HUES6 (cell line): ENCODE data around the gene GFPT1.
"Not testable (repeated sequence)": the region's sequence is repeated elsewhere in the genome, so short reads cannot be mapped to it uniquely, and the experiment has no call there.

Experiments
- H3K27ac ChIP-seq: 2 replicates; pipeline ENCODE4 v1.7.0; 2013; ENCODE audit warnings: low read depth, mild to moderate bottlenecking, low read length, inconsistent platforms
- H3K27me3 ChIP-seq: 2 replicates; pipeline ENCODE4 v1.6.1; 2013; ENCODE audit warnings: low read length; ENCODE audit not compliant: control insufficient read depth, insufficient read depth
- H3K36me3 ChIP-seq: 2 replicates; pipeline ENCODE4 v1.6.1; 2013; ENCODE audit warnings: low read length; ENCODE audit not compliant: control insufficient read depth, insufficient read depth
- H3K4me1 ChIP-seq: 2 replicates; pipeline ENCODE4 v1.6.1; 2013; ENCODE audit warnings: low read length; ENCODE audit not compliant: control insufficient read depth, insufficient read depth
- H3K4me3 ChIP-seq: 2 replicates; pipeline ENCODE4 v1.5.1; 2013; ENCODE audit warnings: low read depth, low read length
- H3K9ac ChIP-seq: one replicate; pipeline ENCODE4 v1.6.1; 2013; ENCODE audit warnings: mild to moderate bottlenecking, low read length
- H3K9me3 ChIP-seq: 2 replicates; pipeline ENCODE4 v1.6.1; 2013; ENCODE audit warnings: low read depth, low read length; ENCODE audit not compliant: control insufficient read depth, insufficient read depth

GFPT1 gene

DNA sequence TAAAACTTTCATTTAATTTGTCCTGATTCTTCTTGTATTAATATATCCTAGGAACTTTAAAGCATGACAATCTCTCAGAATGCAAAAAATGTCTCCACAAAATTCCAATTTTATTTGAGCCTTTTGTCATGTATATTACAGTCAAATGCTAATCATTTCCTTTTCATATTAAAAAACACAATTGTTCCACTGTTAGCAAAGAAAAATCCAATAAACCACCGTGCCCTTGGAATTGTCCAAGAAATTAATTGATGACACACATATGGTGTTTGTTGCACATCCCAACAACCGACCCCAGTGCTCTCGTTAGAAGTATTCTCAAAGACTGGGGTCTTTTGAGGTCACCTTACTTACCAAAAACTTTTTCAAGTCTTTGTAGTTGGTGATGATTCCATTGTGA lies 28.1 kb downstream of the GFPT1 start:
- Histone ChIP-seq H3K27me3 (no peaks in the 10 kb centered on the region), H3K4me1 (peaks cover 18% of the 10 kb centered on the region), H3K36me3 (peaks cover 88% of the 10 kb centered on the region), H3K9ac (no peak overlapping the region), H3K4me3 (0 out of 2 replicates have a peak overlapping the region, but pooled peaks have one; percentile 0), H3K27ac (peak overlapping the region; percentile 93), H3K9me3 (no peaks in the 10 kb centered on the region)

- Histone ChIP-seq H3K9ac (no peak overlapping the region), H3K27ac (no peak overlapping the region), H3K4me3 (no peak overlapping the region), H3K27me3 (no peaks in the 10 kb centered on the region), H3K36me3 (peaks cover 84% of the 10 kb centered on the region), H3K9me3 (no peaks in the 10 kb centered on the region), H3K4me1 (peaks cover 18% of the 10 kb centered on the region)
Observed at GRCh38 chr2:69356471-69356870, 30.6 kb downstream of the GFPT1 start.

DNA sequence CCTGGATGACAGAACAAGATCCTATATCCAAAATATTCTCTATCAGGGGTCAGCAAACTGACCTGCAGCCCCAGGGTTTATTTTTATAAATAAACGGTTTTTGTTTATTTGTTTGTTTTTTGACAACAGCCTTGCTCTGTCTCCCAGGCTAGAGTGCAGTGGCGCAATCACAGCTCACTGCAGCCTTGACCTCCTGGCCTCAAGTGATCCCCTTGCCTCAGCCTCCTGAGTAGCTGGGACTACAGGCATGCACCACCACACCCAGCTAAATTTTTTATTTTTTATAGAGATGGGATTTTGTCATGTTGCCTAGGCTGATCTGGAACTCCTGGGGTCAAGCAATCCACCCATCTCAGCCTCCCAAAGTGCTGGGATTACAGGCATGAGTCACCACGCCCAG lies 32.1 kb downstream of the GFPT1 start:
- H3K9me3 ChIP-seq, H3K27ac ChIP-seq, H3K9ac ChIP-seq, H3K27me3 ChIP-seq, H3K4me3 ChIP-seq: not testable (repeated sequence)
- H3K4me1 ChIP-seq, result peaks cover 18% of the 10 kb centered on the region
- peaks cover 86% of the 10 kb centered on the region for H3K36me3 ChIP-seq

DNA sequence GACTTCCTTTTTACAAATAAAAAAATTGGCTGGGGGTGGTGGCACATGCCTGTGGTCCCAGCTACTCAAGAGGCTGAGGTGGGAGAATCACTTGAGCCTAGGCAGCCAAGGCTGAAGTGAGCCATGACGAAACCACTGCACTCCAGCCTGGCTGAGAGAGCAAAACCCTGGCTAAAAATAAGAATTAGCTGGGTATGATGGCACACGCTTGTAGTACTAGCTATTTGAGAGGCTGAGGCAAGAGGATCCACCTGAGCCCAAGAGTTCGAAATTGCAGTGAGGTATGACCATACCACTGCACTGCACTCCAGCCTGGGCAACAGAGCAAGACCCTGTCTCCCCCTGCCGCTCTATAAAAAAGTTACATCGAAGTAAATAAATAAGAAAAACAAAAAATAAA lies 33.7 kb downstream of the GFPT1 start:
- peaks cover 86% of the 10 kb centered on the region for H3K36me3 ChIP-seq
- H3K4me3 ChIP-seq, result no peak overlapping the region
- H3K9me3 ChIP-seq, result no peaks in the 10 kb centered on the region
- no peak overlapping the region for H3K9ac ChIP-seq
- H3K4me1 ChIP-seq, result peaks cover 3% of the 10 kb centered on the region; the same call in 1 of the 2 replicates
- H3K27me3 ChIP-seq, result no peaks in the 10 kb centered on the region
- no peak overlapping the region for H3K27ac ChIP-seq

DNA sequence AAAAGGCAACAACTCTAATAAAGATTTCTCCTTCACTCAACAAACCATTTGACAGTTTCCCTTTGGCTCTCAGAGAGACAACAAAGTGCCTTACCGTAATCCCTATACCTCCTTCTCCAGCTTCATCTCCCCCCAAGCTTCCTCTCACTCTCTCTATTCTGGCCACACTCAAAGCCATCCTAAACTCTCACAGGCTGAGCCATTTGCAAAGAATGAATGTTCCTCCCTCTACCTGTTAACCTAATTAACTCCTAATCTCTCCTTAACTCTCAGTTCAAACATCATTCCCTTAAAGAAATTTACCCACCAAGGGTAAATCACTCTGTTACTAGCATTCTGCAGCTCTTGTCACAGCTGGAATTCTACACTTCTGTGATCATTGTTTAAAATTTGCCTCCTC lies 38.2 kb downstream of the GFPT1 start:
- Histone ChIP-seq H3K4me1 (no peaks in the 10 kb centered on the region), H3K36me3 (peaks cover 89% of the 10 kb centered on the region), H3K4me3 (no peak overlapping the region), H3K9ac (no peak overlapping the region), H3K27ac (no peak overlapping the region), H3K27me3 (no peaks in the 10 kb centered on the region), H3K9me3 (no peaks in the 10 kb centered on the region)

- H3K9ac ChIP-seq, result no peak overlapping the region
- no peaks in the 10 kb centered on the region for H3K27me3 ChIP-seq
- no peak overlapping the region for H3K4me3 ChIP-seq
- H3K9me3 ChIP-seq, result no peaks in the 10 kb centered on the region
- H3K4me1 ChIP-seq, result no peaks in the 10 kb centered on the region
- H3K27ac ChIP-seq, result no peak overlapping the region
- H3K36me3 ChIP-seq, result peaks cover 97% of the 10 kb centered on the region
Observed at GRCh38 chr2:69345434-69345833, 41.6 kb downstream of the GFPT1 start.

DNA sequence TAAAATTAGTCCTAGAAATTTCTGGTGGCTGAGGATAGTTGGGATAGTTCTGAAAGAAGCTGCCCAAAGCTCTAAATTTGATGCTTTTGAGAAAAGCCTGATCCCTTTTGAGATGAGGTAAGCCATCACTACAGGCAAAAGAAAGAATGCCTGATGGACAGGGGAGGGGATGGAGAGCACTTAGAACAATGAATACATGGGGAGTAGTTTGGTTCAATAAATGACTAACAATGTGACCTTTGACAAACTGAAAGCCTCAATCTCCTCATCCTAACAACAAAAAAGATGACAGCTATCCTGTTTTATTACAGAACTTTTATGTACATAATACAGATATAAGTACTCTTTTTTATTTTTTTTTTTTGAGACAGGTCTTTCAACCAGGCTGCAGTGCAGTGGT lies 42.7 kb downstream of the GFPT1 start:
- Histone ChIP-seq H3K9ac (no peak overlapping the region), H3K9me3 (no peaks in the 10 kb centered on the region), H3K27ac (no peak overlapping the region), H3K4me3 (no peak overlapping the region), H3K27me3 (no peaks in the 10 kb centered on the region), H3K4me1 (no peaks in the 10 kb centered on the region), H3K36me3 (peaks cover 95% of the 10 kb centered on the region)

DNA sequence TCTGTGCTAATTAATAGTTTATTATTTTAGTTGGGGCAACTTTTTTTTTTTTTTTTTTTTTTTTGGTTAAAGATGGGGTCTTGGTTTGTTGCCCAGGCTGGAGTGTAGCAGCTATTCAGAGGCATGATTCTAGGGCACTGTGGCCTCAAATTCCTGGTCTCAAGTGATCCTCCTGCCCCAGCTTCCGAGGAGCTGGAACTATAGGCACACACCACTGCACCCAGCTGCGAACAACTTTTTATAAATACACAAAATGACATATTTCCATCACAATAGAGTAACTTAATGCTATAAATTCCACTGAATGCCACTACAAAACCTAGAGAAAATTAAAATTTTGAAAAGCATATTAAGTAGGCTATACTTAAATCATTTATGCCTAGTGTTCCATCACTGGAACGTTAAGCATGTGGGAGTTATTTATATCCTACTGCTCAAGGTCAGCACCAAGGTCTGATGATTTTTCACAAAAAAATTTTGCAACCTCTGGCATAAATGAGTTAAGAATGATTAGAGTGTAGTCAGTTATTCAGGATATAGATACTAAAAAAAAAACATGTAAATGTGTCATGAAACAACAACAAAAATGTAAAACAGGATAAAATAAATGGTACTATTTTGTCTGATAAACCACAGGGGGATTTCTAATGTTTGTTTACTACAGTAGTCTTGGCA lies 46.8 kb downstream of the GFPT1 start:
- Histone ChIP-seq H3K4me3 (no peak overlapping the region), H3K27ac (no peak overlapping the region), H3K27me3 (no peaks in the 10 kb centered on the region), H3K9me3 (no peaks in the 10 kb centered on the region), H3K36me3 (peaks cover 91% of the 10 kb centered on the region), H3K4me1 (no peaks in the 10 kb centered on the region), H3K9ac (no peak overlapping the region)

- H3K36me3 ChIP-seq, result peaks cover 77% of the 10 kb centered on the region
Observed at GRCh38 chr2:69335311-69335710, 51.7 kb downstream of the GFPT1 start.

DNA sequence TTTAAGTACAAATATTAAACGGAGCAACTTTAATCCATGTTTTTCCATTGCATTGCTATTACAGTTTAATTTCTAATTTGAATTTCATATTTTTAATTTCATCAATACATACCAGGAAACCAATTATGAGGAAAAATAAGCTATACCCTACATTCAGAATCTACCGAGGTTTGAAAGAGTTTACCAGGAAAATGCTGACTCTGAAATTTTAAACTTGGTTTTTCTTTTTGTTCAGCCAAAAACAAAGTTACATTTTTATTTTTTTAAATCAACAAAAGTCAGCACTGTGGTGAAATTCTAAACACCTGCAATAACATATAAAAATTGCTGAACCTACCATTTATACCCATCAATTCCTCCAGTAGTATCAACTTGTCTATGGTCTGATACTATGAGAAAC lies 53.7 kb downstream of the GFPT1 start:
- Histone ChIP-seq H3K9ac (no peak overlapping the region), H3K4me3 (no peak overlapping the region), H3K4me1 (no peaks in the 10 kb centered on the region), H3K36me3 (peaks cover 80% of the 10 kb centered on the region), H3K27ac (no peak overlapping the region), H3K9me3 (no peaks in the 10 kb centered on the region), H3K27me3 (no peaks in the 10 kb centered on the region)

More at GRCh38 chr2:69335311-69335710, 51.7 kb downstream of the GFPT1 start:
- Histone ChIP-seq H3K4me3 (no peak overlapping the region), H3K27me3 (no peaks in the 10 kb centered on the region), H3K9ac (no peak overlapping the region), H3K4me1 (no peaks in the 10 kb centered on the region), H3K27ac (no peak overlapping the region), H3K9me3 (no peaks in the 10 kb centered on the region)

- Histone ChIP-seq H3K4me3 (no peak overlapping the region), H3K4me1 (no peaks in the 10 kb centered on the region), H3K36me3 (peaks cover 81% of the 10 kb centered on the region), H3K27ac (no peak overlapping the region), H3K9ac (no peak overlapping the region), H3K9me3 (no peaks in the 10 kb centered on the region), H3K27me3 (no peaks in the 10 kb centered on the region)
Observed at GRCh38 chr2:69330781-69331180, 56.2 kb downstream of the GFPT1 start.
